GM18519 (cell line): ENCODE measurements around the gene PHF24.
"Not testable (repeated sequence)": the region's sequence is repeated elsewhere in the genome, so short reads cannot be mapped to it uniquely, and the experiment has no call there.

ENCODE experiments used
- ATAC-seq: cut with Tn5 transposase; IDR thresholded peaks from one replicate; pipeline ENCODE4 v1.9.1; 2021; ENCODE audit warnings: mild to moderate bottlenecking, moderate library complexity; ENCODE audit not compliant: unreplicated experiment, low FRiP score

PHF24 gene

GRCh38 chr9:34957492-34958410 is at the start of gene PHF24:
Gene PHF24, plus strand, starts transcription at chr9:34958285. Its CDS starts 13,014 bp downstream, at chr9:34971299.
- ATAC-seq = no peak

- no peak for ATAC-seq
Measured at GRCh38 chr9:34927061-34927460, 31.0 kb upstream of the PHF24 start.

GRCh38 chr9:34928921-34929320 is 29.2 kb upstream of the PHF24 start:
- no peak for ATAC-seq

- no peak for ATAC-seq
Measured at GRCh38 chr9:34929506-34930102, 28.5 kb upstream of the PHF24 start.

- ATAC-seq = not testable (repeated sequence)
Measured at GRCh38 chr9:34939989-34940388, 18.1 kb upstream of the PHF24 start.

- ATAC-seq = no peak
Measured at GRCh38 chr9:34948451-34948850, 9.6 kb upstream of the PHF24 start.

- ATAC-seq = no peak
Measured at GRCh38 chr9:34954225-34954624, 3.9 kb upstream of the PHF24 start.

GRCh38 chr9:34956066-34956465 is 2.0 kb upstream of the PHF24 start:
- not testable (repeated sequence) for ATAC-seq

GRCh38 chr9:34956648-34957047 is 1.4 kb upstream of the PHF24 start:
- ATAC-seq = no peak

GRCh38 chr9:34958411-34958982 is 412 bp downstream of the PHF24 start:
- no peak for ATAC-seq

- ATAC-seq = no peak
Measured at GRCh38 chr9:34959461-34959860, 1.4 kb downstream of the PHF24 start.

GRCh38 chr9:34961574-34962490 is 3.7 kb downstream of the PHF24 start:
- ATAC-seq = no peak

GRCh38 chr9:34962546-34962945 is 4.5 kb downstream of the PHF24 start:
- ATAC-seq = no peak

GRCh38 chr9:34963552-34963951 is 5.5 kb downstream of the PHF24 start:
- ATAC-seq = no peak

GRCh38 chr9:34964458-34964857 is 6.4 kb downstream of the PHF24 start:
- no peak for ATAC-seq

GRCh38 chr9:34971146-34971811 is 13.2 kb downstream of the PHF24 start:
- no peak for ATAC-seq

GRCh38 chr9:34974664-34975063 is 16.6 kb downstream of the PHF24 start:
- no peak for ATAC-seq

- no peak for ATAC-seq
Measured at GRCh38 chr9:34976441-34976840, 18.4 kb downstream of the PHF24 start.

GRCh38 chr9:34976992-34977391 is 18.9 kb downstream of the PHF24 start:
- ATAC-seq = no peak

- no peak for ATAC-seq
Measured at GRCh38 chr9:34980181-34980761, 22.2 kb downstream of the PHF24 start.
